HG02610 (cell line): ENCODE results near the gene ADAMTS14.

ENCODE experiments used
- ATAC-seq: cut with Tn5 transposase; IDR thresholded peaks from one replicate; pipeline ENCODE4 v1.9.1; 2021; ENCODE audit warnings: mild to moderate bottlenecking, moderate library complexity; ENCODE audit not compliant: unreplicated experiment

The ADAMTS14 gene

DNA sequence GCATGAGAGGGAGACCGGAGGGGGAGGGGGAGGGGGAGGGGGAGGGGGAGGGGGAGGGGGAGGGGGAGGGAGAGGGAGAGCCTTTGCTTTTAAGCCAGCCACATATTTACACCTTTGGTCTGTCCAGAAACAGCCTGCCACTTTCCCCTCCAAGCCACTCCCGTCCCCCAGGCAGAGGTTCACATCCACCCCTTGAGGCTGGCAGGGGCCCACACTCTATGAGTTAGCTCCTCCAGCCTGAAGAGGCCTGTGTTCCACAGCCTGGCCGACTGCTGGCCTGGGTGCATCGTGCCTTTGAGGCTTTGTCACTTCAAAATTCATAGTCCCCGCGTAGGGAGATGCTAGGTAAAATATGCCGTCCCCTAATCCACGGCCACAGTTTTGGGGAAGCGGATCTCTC is 16.5 kb downstream of the ADAMTS14 start:
- no peak for ATAC-seq

DNA sequence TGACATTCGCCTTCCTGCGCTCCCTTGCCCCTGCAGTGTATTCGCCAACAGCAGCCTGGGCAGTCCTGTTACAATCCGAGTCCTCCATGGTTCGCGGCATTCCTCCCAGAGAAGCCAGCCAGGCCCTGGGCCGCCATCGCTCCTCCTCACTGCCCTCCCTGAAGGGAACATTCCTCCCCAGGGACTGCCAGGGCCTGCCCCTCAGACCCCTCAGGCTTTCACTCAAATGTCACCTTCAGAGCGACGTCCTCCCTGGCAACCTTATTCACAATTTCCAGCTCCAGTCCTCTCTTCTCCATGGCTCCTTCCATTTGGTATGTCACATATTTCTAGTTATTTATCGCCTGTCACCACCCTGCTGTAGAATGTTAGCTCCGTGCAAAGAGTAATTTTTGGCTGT is 17.4 kb downstream of the ADAMTS14 start:
- ATAC-seq, result no peak

DNA sequence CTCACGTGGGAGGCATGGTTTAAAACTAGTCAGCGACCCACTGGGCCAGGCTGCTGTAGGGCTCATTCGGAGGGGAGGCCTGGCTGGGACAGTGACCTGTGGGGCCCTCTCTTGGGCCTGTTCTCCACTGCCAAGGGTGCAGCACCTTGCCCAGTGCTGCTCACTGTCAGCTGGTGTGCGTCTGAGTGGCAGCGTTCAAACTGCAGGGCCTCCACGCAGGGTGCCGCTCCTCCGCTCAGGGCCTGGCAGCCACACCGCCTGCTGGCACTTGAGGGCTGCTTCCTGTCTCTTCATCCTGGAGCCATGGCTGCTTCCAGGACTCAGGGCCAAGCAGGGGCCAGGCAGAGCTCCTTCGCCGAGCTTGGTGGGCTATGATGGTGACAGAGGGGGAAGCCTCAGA is 18.3 kb downstream of the ADAMTS14 start:
- no peak for ATAC-seq

DNA sequence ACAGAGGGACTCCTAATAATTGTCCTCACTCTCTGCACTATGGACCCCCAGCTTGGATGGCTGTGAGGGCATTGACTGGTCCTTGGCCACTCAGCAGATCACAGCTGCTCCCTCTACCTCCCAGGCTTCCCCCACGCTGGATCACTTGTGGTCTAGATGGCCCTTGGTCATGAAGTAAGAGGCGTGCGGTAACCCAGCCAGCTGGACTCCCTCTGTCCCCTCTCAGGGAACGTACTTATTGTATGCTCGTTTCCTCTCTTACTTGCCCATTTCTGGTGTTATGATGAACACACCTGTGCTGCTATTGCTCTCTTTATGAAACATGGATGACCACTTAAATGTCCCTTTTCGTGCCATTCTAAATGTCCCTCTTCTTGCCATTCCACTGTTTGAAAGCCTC is 19.3 kb downstream of the ADAMTS14 start:
- ATAC-seq, result no peak

DNA sequence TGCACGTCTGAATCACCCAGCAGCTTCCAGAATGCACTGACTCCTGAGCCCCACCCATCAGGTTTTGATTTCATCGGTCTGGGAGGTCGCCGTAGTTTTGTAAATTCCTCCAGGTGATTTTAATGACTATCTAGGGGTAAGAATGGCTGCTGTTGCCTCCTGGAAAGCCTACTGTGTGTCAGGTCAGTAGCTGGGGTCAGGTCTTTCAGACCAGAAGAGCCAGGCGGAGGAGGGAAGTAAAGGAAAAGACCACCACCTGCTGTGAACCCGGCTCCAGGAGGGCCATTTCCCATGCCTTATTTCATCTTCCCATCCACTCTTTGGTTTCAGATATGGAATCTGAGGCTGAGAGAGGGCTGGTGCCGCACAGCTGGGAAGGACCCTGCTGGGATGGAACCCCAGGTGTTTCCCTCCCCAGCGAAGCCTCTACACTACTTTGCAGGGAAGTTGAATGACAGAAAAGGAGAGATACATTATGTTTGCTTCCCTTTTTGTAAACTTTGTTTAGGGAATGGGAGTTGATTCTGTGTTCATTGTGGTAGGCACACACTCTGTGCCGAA is 19.8 kb downstream of the ADAMTS14 start:
- no peak for ATAC-seq

DNA sequence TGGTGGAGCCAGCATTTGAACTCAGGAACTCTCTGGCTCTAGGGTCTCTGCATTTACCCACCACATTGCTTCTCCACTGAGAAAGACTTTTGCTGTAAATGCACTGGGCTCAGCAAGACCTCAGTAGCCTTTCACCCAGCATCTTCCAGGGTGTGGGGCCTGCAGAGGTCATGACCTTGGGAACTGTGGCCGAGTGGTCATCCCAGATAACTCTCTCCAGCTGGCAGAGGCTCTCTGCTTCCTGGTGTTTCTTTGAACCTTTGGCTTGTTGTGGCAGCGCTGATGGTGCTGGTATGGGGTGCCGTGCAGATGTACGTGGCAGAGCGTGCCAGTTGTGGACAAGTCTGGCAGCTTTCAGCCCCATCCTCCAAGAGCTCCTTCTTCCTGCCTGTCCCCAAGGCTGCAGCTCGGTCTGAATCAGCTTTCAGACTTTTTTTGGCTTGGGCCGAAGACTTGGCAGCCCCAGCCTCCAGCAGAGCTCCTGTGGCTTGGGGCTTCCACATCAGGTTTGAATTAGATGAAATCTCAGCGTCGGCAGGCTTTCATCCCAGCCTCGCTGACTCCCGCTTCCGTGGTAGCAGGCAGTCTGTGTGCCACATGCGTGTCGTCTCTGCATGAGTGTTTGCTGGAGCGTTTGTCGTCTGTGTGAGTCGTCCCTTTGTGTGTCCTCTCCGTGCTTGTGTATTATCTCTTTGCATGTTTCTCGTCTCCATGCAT is 21.5 kb downstream of the ADAMTS14 start:
- no peak for ATAC-seq

DNA sequence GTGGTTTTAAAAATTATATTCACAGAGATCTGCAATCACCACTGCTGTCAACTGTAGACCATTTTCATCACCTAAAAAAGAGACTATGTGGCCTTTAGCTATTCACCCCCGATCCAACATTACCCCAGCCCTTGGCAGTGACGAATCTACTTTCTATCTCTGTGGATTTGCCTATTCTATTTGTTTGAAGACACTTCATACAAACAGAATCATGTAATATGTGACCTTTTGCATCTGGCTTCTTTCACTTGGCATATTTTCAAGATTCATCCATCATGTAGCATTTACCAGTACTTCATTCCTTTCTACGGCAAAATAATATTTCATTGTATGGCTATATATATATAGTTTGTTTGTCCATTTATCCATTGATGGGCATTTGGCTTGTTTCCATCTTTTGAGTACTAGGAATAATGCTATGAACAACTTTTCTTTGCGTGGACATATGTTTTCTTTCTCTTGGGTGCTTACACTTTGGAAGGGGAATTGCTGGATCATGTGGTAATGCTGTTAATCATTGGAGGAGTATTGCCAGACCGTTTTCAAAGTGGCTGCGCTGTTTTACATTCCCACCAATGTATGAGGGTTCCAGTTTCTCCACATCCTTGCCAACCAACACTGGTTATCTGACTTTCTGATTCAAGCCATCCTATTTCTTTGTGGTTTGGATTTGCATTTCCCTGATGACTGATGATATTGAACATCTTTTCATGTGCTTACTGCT is 22.3 kb downstream of the ADAMTS14 start:
- ATAC-seq, result no peak

DNA sequence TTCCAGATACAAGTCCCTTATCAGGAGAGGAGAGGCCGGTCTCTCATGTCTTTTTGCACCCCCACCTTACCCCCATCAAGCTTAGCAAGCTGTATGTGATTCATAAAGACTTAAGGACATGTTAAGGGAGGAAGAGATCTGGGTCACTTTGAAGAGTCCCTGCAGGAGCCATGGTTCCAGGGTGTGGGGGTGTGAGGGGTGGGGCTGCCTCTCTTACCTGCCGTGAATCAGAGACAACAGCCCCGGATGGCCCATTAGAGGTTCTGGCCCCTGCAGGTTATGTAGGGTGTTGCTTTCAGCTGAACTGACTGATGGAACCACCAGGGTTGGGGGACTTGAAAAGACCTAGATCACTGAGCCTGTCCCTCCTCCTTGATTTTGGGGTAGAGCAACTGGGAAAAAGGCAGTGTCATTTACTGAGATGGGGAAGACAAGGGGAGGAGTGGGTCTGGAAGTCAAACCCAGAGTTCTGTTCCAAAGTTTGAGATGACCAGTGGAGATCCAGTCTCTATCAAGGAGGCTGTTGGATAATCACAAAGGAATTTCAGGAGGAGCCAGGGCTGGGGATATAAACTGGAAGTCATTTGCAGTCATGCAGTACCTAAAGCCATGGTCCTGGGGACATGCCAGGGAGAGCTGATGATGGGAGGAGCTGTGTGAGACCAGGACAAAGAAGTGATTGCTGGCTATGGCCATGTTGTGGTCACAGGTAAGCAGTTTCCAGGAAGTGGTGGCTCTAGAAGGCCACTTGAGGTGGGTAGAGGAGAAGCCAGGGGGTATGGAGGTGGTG is 23.1 kb downstream of the ADAMTS14 start:
- ATAC-seq, result no peak

DNA sequence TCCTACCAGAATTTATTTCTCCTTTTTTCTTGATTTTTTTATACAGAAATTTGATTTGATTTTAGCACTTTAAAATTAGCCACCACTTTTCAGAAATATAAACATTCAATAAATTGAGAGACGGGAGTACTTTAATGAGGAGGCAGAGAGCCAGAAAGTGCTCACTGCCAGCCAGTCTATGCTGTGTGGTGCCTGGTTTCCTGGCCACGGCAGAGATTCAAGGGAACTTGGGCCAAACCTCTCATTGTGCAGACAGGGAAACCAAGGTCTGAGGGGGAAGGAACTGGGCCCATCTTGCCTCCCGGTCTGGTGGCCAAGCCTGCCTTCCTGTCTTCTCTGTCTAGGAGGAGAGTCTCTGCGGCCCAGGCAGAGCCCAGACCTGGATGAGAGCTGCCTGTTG is 25.9 kb downstream of the ADAMTS14 start:
- no peak for ATAC-seq

DNA sequence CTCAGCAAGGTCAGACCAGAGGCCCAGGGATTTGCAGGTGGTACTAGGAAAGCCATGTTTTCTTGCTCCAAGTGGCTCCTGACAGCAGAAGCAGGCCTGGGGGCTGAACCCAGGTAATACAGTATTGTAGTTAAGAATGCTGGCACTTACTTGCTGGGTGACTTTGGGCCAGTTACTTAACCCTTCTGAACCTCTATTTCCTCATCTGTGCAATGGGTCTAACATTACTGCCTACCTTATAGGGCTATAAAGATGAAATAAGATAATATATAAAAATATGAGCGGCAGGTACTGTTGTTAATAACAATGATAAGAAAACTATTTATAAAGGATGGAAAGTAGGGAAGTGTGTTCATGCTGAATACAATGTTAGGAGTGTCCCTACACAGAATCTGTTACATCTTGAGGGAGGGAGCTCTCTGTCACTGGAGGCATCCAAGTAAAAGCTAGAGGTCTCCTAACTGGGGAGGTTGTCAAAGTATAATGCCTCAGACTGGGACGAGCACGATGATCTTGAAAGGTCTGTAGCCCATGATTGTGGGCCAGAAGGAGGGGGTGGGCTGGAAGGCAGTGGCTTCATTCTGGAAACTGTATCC is 26.9 kb downstream of the ADAMTS14 start:
- no peak for ATAC-seq

DNA sequence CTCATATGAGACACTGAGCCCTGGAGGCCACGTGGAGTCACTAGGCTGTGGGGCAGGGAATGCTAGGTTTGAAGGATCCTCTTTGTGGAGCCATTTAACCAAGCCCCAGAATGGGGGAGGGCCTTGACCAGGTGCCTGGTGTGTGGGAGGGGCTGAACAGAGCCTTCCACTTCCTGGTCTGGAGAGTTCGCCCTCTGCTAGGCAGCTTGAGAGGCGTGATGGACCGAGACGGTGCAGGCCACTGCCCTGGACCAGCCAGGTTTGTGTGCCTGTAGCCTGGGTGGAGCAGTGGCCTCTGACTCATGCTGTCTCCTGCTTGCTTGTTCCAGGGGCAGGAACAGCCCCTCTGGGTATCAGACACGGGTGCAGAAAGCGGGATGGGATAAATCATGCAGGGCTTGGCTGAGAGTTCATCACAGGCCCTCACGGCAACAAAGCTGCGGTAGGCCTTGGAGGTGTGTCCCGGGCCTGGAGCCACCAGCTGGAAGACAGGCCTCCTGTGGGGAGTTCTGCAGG is 27.4 kb downstream of the ADAMTS14 start:
- no peak for ATAC-seq

DNA sequence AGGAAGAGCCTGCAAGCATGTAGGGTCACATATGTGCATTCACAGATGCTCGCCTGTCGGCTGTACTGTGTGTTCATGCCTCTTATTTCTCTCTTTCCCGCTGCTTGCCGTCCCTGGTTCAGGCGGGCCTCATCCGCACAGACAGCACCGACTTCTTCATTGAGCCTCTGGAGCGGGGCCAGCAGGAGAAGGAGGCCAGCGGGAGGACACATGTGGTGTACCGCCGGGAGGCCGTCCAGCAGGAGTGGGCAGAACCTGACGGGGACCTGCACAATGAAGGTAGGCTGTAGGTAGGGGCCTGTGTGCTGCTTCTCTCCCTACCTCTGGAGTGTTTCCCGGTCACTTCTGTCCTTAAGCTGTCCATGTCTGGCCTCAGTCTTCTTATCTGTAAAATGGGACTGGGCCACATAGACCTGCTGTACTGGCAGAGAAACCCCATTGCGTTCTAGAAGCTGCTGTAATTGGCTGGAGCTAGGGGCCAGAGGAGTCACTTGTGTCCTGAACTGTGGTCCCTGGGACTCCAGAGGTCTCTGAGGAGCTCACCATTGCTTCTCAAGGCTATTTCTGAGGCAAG is 30.0 kb downstream of the ADAMTS14 start:
- no peak for ATAC-seq

DNA sequence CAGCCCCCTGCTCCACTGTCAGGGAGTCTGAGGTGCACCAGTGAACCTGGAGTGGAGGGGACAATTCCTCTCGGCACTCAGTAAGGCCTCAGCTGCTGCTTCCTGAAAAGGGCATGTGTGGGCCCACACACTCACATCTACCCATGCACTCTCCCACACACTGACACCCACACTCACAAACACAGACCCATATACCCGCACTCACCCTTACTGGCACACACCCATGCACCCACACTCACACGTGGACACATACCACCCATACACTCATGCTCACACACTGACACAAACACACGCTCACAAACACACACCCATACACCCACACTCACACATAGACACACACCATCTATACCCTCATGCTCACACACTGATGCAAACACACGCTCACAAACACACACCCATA is 31.9 kb downstream of the ADAMTS14 start:
- ATAC-seq, result no peak

DNA sequence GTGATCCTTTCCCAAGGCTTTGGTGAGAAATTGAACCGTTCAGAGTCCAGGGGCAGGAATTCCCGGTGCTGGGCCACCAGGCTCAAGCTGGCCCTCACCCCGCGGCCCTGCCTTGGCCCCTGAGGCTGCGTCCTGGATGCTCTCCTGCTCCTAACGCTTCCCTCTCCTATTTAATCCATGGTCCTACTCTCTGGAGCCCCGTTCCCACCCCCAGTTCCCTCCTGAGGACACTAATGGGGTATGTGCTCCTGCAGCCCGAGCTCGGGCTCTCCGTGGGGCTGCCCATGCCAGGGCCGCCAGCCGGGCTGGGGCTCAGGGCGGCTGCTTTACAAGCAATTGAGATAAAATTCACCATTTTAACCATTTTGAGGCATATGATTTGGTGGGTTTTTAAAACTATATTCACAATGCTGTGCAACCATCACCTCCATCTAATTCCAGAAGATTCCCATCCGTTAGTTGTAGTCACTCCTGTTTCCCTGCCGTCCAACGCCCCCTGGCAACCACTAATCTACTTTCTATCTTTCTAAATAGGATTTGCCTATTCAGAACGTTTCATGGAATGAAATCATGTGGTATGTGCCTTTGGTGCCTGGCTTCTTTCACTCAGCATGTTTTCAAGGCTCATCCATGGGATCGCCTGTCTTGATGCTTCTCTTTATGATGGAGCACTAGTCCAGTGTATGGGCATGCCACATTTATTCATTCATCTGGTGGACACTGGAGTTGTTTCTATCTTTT is 33.0 kb downstream of the ADAMTS14 start:
- ATAC-seq, result no peak

DNA sequence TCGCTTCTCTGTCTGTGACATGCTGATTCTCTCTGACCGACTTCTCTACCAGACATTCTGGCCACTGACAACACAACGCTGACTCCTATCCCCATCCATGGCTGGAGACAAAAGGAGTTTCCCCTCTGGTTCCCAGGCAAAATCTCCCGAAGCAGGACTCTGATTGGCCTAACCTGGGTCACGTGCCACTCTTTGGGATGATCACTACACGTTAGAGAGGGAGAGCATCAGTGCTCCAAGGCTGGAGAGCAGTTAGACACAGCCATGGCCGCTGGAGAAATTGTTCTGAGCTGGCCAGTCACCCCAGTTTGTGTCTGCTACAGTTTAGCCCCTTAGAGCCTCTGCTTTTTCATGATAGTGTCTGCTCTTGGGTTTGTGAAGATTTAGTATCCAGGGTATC is 38.9 kb downstream of the ADAMTS14 start:
- ATAC-seq, result no peak

DNA sequence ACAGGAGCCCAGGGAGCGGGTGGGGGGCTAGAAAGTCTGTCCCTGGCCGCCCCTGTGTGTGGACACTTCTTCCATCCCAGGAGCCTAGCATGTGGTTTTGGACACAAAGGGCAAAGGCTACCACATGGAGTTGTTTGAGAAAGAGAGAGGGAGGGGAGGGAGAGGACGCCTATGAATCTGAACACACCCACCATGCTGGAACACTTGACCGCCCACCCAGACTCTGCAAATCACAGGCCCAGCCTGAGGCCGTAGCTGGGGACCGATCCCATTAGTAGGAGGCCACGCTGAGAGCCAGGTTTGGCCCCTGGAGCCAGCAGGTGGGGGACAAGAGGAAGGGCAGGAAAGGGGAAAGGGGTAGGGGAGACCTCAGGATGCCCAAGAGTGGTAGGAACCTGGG is 39.6 kb downstream of the ADAMTS14 start:
- no peak for ATAC-seq

DNA sequence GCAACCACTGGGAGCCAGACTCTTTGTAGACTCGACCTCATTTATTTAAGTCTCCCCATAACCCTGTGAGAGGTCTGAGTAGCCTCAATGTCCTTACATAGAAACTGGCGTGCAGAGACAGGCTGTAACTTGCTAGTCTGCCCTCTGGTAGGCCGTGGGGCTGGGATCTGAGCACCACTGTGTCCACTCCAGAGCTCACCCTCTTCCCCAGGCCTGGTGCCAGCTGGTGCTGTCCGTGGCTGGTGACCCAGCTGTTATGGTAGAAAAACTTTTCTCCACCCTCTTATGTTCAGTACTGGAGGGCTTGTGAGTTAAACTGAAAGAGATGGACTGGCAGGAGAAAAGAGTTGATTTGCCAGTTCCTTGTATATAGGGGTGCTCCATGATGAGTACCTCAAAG is 41.9 kb downstream of the ADAMTS14 start:
- no peak for ATAC-seq

DNA sequence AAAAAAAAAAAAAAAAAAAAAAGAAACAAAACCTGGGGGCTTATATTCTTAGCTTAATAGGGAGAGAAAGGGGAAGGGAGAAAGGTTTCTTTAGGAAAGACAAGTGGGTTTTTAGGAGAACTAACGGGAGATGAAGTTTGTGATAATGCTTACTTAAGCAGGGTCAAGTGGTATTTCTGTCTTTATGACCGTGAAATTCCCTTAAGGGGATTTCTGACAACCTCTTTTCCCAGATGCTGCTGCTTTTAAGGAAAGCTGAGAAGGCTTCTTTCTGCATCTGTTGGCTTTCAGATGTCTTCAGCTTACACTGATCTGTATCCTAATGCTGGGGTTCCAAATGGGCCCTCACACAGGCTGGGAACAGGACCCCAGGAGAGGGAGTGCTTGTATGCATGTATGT is 42.6 kb downstream of the ADAMTS14 start:
- no peak for ATAC-seq

DNA sequence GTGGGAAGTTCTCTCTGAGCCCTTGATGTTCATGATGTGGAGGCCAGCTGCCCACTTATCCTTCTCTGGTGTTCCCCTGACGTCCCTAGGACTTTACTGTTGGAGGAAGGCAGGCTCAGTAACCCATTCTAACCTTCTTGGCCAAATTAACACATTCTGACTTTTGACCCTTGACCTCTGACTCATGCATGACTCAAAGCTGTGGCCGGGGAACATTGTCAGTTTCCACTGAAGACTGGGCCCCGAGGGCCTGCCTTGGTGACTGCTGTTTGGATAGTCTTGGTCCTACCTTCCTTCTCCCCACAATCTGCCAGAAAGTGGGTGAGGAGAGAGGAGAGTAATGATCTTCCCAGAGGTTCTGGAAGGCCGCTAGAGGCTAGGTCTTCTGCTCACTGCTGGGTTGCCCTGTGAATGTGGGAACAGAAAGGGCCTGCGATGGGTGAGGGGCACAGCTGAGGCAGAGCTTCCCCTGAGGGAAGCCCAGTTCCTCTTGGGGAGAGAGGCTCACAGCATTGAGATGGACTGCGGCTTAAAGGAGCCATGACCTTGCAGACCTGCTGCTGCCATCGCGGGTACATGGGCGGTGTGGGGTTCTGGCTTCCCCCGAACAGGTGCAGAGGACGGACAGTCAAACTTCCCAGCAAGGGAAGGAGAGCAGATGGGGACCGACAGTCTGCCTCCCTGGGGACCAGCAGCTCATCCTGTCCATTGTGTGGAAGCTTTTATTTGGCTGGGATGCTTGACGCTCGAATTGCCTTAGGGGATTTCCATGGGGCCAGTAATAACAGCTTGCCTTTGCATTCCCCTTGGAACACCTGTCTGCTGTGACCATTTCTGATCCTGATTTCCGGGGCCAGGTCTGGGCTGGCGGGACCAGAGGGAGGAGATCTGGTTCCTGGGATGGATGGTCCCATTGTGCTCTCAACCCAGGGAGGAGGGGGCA is 43.8 kb downstream of the ADAMTS14 start:
- ATAC-seq, result no peak
